GM12801 (cell line): Measurements from ENCODE around the gene ZNF100.

Source experiments
- TF ChIP-seq, protein P1 (sequence below): IDR thresholded peaks from one replicate; pipeline ENCODE4 v1.5.1; 2011; ENCODE audit warnings: control low read depth; ENCODE audit not compliant: insufficient read length; ENCODE audit errors: extremely low read depth

The ZNF100 gene

DNA sequence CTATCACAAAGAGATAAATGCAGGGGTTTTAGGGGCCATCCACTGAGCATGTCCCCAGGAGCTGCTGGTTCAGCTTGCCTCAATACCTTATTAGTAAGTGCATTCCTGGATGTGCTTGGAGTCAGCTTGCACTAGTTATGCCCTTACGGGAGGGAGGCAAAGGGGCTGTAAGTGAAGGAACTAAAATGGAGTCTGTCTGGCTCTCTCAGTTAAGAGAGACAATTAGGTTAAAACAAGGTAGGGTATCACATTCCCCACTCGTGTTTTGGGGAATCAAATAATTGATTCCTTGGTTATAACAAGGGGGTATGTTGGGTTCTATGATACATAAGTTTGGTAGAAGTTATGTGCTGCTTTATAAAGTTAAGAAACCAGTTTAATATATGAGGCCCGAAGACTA, 78.9 kb downstream of the ZNF100 start:
- TF ChIP-seq, protein P1, sequence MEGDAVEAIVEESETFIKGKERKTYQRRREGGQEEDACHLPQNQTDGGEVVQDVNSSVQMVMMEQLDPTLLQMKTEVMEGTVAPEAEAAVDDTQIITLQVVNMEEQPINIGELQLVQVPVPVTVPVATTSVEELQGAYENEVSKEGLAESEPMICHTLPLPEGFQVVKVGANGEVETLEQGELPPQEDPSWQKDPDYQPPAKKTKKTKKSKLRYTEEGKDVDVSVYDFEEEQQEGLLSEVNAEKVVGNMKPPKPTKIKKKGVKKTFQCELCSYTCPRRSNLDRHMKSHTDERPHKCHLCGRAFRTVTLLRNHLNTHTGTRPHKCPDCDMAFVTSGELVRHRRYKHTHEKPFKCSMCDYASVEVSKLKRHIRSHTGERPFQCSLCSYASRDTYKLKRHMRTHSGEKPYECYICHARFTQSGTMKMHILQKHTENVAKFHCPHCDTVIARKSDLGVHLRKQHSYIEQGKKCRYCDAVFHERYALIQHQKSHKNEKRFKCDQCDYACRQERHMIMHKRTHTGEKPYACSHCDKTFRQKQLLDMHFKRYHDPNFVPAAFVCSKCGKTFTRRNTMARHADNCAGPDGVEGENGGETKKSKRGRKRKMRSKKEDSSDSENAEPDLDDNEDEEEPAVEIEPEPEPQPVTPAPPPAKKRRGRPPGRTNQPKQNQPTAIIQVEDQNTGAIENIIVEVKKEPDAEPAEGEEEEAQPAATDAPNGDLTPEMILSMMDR, result no peak

DNA sequence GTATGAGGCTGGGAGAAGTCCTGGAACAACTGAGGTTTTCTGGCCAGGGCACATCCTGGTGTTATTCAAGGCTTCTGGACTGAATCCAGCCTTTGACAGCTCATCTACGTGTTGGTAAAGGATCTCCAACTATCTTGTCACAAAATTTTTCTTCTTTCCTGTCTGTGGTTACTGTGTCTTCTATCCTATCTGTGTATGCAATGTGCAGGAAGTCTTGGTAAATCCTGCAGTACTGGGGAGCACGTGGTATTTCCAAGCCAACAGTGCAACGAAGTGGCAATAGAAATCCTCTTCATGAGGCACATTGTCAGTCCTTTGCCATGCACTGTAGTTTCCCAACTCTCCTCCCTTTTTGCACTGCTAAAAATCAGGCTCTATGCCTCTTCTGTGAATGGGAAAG, 86.7 kb downstream of the ZNF100 start:
- TF ChIP-seq, protein P1, result no peak

DNA sequence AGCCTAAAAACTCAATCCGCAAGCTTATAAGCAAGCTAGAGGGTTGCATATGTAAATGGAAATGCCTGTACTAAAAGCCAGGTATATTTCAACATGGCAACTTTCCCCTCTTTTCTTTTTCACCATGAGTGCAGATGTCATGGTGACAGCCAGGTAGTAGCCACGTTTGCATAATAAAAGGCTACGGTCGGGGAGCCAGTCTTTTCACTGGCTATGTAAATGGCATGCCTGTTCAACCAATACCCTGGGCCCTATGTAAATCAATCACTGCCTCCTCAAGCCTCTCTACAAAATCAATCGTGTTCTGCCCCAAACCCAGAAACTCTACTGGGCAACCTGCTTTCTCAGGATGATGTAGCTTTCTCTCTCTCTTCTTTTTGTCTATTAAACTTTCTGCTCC, 87.4 kb downstream of the ZNF100 start:
- TF ChIP-seq, protein P1, result no peak

DNA sequence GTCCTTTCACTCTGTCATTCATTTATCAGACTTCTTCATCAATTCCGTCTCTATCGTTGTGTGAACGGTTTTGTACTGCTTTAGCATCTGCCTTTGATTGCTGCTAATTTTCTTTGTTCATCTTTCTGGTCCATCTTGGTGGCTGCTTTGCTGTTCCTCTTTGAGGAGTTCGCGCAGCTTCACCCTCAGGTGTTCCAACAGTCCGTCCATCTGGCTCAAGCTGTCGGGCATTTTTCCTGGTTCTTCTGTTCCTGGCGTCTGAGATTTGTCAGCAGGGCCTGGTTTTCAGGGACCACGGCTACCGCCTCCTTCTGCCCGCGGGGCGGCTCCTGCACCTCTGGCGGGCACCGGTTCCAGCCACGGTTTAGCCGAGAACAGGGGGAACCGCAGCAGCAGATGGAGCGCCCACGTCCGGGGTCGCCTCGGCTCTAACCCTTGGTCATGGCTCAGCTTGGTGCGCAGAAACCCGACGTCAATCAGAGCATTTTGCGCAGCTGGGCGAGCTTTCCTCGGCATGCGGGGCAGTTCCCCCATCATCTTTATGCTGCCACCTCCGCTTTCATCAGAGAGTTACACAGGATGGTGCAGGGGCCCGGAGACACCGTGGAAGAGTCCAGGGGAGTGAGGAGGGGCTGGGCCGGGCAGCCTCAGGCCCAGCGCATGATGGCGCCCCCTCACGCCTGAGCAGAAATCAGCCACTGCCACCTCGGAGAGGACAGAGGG, 89.5 kb downstream of the ZNF100 start:
- TF ChIP-seq, protein P1, result no peak

DNA sequence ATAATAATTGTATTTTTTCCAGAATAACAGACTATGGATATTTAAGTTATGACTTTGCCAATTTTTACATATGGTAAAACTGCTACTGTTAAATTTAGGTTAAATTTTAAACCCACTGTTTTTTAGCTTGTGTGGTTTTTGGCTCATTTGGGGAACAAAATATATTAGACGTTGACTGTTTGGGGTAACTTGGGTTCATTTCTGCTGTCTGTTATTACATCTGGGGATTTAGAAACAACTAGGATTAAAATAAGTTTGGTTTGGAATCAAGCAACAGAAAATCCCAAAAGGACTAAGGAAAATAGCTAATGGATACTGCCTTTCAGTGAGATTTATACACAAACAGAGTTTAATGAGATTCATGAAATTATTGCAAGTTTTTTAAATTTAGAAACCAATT, 92.9 kb downstream of the ZNF100 start:
- TF ChIP-seq, protein P1, result no peak
